HCT116 (cell line): ENCODE data around the gene C1orf35. TPM values are rescaled to one million over a fixed set of nuclear protein-coding genes. Genes with fewer than 3 reads are reported as not detected.

Experiments
- ATAC-seq: fragments of 200-7000 bp; cut with Tn5 transposase; 2 replicates; pipeline ENCODE4 v1.9.1; 2020; ENCODE audit warnings: mild to moderate bottlenecking, moderate library complexity
- BruUV-seq: library from RNA; stranded (reverse); fragments of 400-500 nt; replicated peaks from 2 replicates; lab custom pipeline; 2021; lab: Mats Ljungman, UMichigan
- CTCF ChIA-PET: fragments of 300-600 bp; sonication (Branson Sonifier 250); formaldehyde crosslinking; loops from one replicate; lab custom pipeline; 2021; ENCODE audit warnings: antibody characterized with exemption; lab: Charles Lee
- POLR2A ChIA-PET: fragments of 300-600, 350-600 bp; sonication (Branson Sonifier 250); formaldehyde crosslinking; loops from one replicate; lab custom pipeline; 2021; ENCODE audit warnings: antibody characterized with exemption; lab: Charles Lee
- RAD21 ChIA-PET, 2 experiments: fragments of 300-600 bp; sonication (Branson Sonifier 250); formaldehyde crosslinking; loops; one replicate each; lab custom pipeline; 2023; ENCODE audit warnings: low total read pairs in 2 of 2; ENCODE audit not compliant: uncharacterized antibody in 2 of 2, unreplicated experiment in 2 of 2, low non-redundant PET in 1 of 2; lab: Charles Lee
- DNase-seq: peaks from one replicate; pipeline ENCODE4 v3.0.0-alpha.2; 2010; ENCODE audit warnings: low read depth, low spot score
- H2AFZ ChIP-seq: fragments of 200-600 bp; shearing (Covaris generic), sonication (generic); 2 replicates; pipeline ENCODE4 v1.6.1; 2017; ENCODE audit warnings: low read depth, mixed run types, mixed read lengths, antibody characterized with exemption, low read length; ENCODE audit not compliant: poor library complexity, severe bottlenecking
- H3K27ac ChIP-seq: 2 replicates; pipeline ENCODE4 v1.5.1; 2012; ENCODE audit warnings: low read depth, low read length
- H3K27me3 ChIP-seq: fragments of 200-600 bp; sonication (generic); 2 replicates; pipeline ENCODE4 v1.6.1; 2016; ENCODE audit warnings: mixed run types, low read length, mixed read lengths; ENCODE audit not compliant: insufficient read depth
- H3K36me3 ChIP-seq, 2 experiments: fragments of 200-500 bp in 1 of 2; fragments of 200-600 bp in 1 of 2; sonication (Bioruptor generic) in 1 of 2; sonication (generic) in 1 of 2; 2 replicates each; pipeline versions ENCODE4 v1.5.1 to v1.6.1; 2014 to 2016; ENCODE audit warnings: low read length in 2 of 2, inconsistent platforms in 1 of 2, mixed read lengths in 1 of 2, mixed run types in 1 of 2; ENCODE audit not compliant: insufficient read depth in 2 of 2, control insufficient read depth in 1 of 2
- H3K4me1 ChIP-seq, 2 experiments: fragments of 200-600 bp in 1 of 2; sonication (generic) in 1 of 2; 2 replicates each; pipeline versions ENCODE4 v1.5.1 to v1.6.1; 2012 to 2017; ENCODE audit warnings: low read length in 2 of 2, inconsistent platforms in 1 of 2, mild to moderate bottlenecking in 1 of 2, mixed read lengths in 1 of 2, mixed run types in 1 of 2, moderate library complexity in 1 of 2; ENCODE audit not compliant: insufficient read depth in 2 of 2, control insufficient read depth in 1 of 2
- H3K4me2 ChIP-seq: fragments of 200-600 bp; sonication (generic); 2 replicates; pipeline ENCODE4 v1.6.1; 2017; ENCODE audit warnings: mixed run types, low read length, mixed read lengths
- H3K4me3 ChIP-seq, 2 experiments: fragments of 200-600 bp in 1 of 2; sonication (generic) in 1 of 2; replicated peaks in 1 of 2; 2 replicates each; pipeline ENCODE4 v1.5.1; 2011 to 2016; ENCODE audit warnings: low read length in 2 of 2, control low read depth in 1 of 2, low read depth in 1 of 2, mild to moderate bottlenecking in 1 of 2, mixed read lengths in 1 of 2, mixed run types in 1 of 2
- H3K79me2 ChIP-seq: fragments of 200-600 bp; sonication (generic); 2 replicates; pipeline ENCODE4 v1.6.1; 2017; ENCODE audit warnings: mild to moderate bottlenecking, mixed run types, low read length, moderate library complexity, mixed read lengths; ENCODE audit not compliant: insufficient read depth
- H3K9ac ChIP-seq: fragments of 200-600 bp; sonication (generic); 2 replicates; pipeline ENCODE4 v1.6.1; 2016; ENCODE audit warnings: low read length, mixed read lengths
- H3K9me2 ChIP-seq: fragments of 200-600 bp; sonication (generic), shearing (Covaris generic); 2 replicates; pipeline ENCODE4 v1.6.1; 2017; ENCODE audit warnings: mixed run types, mild to moderate bottlenecking, moderate library complexity; ENCODE audit not compliant: insufficient read depth
- H3K9me3 ChIP-seq, 2 experiments: fragments of 200-500 bp in 1 of 2; fragments of 200-600 bp in 1 of 2; sonication (Bioruptor generic) in 1 of 2; sonication (generic) in 1 of 2; 2 replicates each; pipeline ENCODE4 v1.6.1; 2014 to 2017; ENCODE audit warnings: low read length in 2 of 2, mixed read lengths in 2 of 2, inconsistent platforms in 1 of 2, low read depth in 1 of 2, mild to moderate bottlenecking in 1 of 2, mixed run types in 1 of 2, moderate library complexity in 1 of 2; ENCODE audit not compliant: control insufficient read depth in 1 of 2, insufficient read depth in 1 of 2
- H4K20me1 ChIP-seq: fragments of 200-600 bp; sonication (generic), shearing (Covaris generic); 2 replicates; pipeline ENCODE4 v1.6.1; 2017; ENCODE audit warnings: mixed run types, mild to moderate bottlenecking, moderate library complexity; ENCODE audit not compliant: insufficient read depth
- CEBPB ChIP-seq: IDR thresholded peaks from 2 replicates; pipeline ENCODE4 v1.6.1; 2012; ENCODE audit warnings: low read depth
- EGR1 ChIP-seq: IDR thresholded peaks from 2 replicates; pipeline ENCODE4 v1.6.1; 2012; ENCODE audit warnings: low read depth
- ELF1 ChIP-seq: IDR thresholded peaks from 2 replicates; pipeline ENCODE4 v1.6.1; 2012; ENCODE audit warnings: low read depth, borderline replicate concordance
- EZH2 ChIP-seq: fragments of 200-600 bp; sonication (generic); IDR thresholded peaks from 2 replicates; pipeline ENCODE4 v1.6.1; 2017; ENCODE audit warnings: antibody characterized with exemption, mixed run types
- EZH2phosphoT487 ChIP-seq: fragments of 200-600 bp; IDR thresholded peaks from 2 replicates; pipeline ENCODE4 v1.6.1; 2018; ENCODE audit warnings: antibody characterized with exemption, borderline replicate concordance
- FOSL1 ChIP-seq: IDR thresholded peaks from 2 replicates; pipeline ENCODE4 v1.6.1; 2012; ENCODE audit warnings: low read depth
- JUND ChIP-seq: IDR thresholded peaks from 2 replicates; pipeline ENCODE4 v1.6.1; 2012
- POLR2A ChIP-seq: IDR thresholded peaks from 2 replicates; pipeline ENCODE4 v1.7.0; 2011; ENCODE audit warnings: borderline replicate concordance; ENCODE audit not compliant: insufficient read depth, insufficient read length; ENCODE audit errors: extremely low read depth
- POLR2AphosphoS5 ChIP-seq: IDR thresholded peaks from 2 replicates; pipeline ENCODE4 v1.6.1; 2011; ENCODE audit warnings: mild to moderate bottlenecking, low read depth, low read length, moderate library complexity
- RAD21 ChIP-seq: IDR thresholded peaks from 2 replicates; pipeline ENCODE4 v1.6.1; 2012; ENCODE audit warnings: low read depth, mild to moderate bottlenecking
- SRF ChIP-seq: IDR thresholded peaks from 2 replicates; pipeline ENCODE4 v1.6.1; 2012; ENCODE audit warnings: low read depth
- TCF7L2 ChIP-seq: IDR thresholded peaks from 2 replicates; pipeline ENCODE4 v1.7.0; 2011; ENCODE audit warnings: borderline replicate concordance, inconsistent platforms; ENCODE audit not compliant: insufficient read depth, insufficient read length; ENCODE audit errors: extremely low read depth
- ZFX ChIP-seq: fragments of 450-650 bp; IDR thresholded peaks from 2 replicates; pipeline ENCODE4 v1.6.1; 2017
- ZNF274 ChIP-seq: fragments of 200-500 bp; sonication (Bioruptor generic); IDR thresholded peaks from 2 replicates; pipeline ENCODE4 v1.6.1; 2014; ENCODE audit warnings: mild to moderate bottlenecking, low read depth, low read length, inconsistent platforms
- intact Hi-C: fragments of 100-400 bp; cut with micrococcal nuclease; formaldehyde crosslinking; loops from 2 replicates; pipeline ENCODE4 v1.10.0; 2022
- total RNA-seq: library from RNA; stranded (reverse); gene quantifications from one replicate; pipeline ENCODE4 v1.2.1, GENCODE V29; 2021; ENCODE audit not compliant: unreplicated experiment
- TF ChIP-seq, protein P1 (sequence below): IDR thresholded peaks from 2 replicates; pipeline ENCODE4 v1.6.1; 2011; ENCODE audit warnings: mild to moderate bottlenecking, low read length, moderate library complexity; ENCODE audit not compliant: insufficient replicate concordance; ENCODE audit errors: extremely low read depth
- TF ChIP-seq, protein P2 (sequence below): IDR thresholded peaks from 2 replicates; pipeline ENCODE4 v1.6.1; 2012
- TF ChIP-seq, protein P3 (sequence below): IDR thresholded peaks from 2 replicates; pipeline ENCODE4 v1.6.1; 2012
- TF ChIP-seq, protein P4 (sequence below), 3 experiments: fragments of 200-600 bp in 1 of 3; sonication (generic) in 1 of 3; IDR thresholded peaks in 2 of 3; conservative IDR thresholded peaks in 1 of 3; 2 replicates each; pipeline ENCODE4 v1.5.1; 2012 to 2017; ENCODE audit warnings: low read depth in 2 of 3, low read length in 2 of 3, antibody characterized with exemption in 1 of 3, borderline replicate concordance in 1 of 3, control low read depth in 1 of 3, mild to moderate bottlenecking in 1 of 3, mixed read lengths in 1 of 3, mixed run types in 1 of 3, moderate library complexity in 1 of 3; ENCODE audit not compliant: insufficient read depth in 1 of 3
- TF ChIP-seq, protein P5 (sequence below): IDR thresholded peaks from 2 replicates; pipeline ENCODE4 v1.6.1; 2012; ENCODE audit warnings: low read depth

The C1orf35 gene
- total RNA-seq, 1 experiment from 2014 or later: 26.1 TPM

DNA sequence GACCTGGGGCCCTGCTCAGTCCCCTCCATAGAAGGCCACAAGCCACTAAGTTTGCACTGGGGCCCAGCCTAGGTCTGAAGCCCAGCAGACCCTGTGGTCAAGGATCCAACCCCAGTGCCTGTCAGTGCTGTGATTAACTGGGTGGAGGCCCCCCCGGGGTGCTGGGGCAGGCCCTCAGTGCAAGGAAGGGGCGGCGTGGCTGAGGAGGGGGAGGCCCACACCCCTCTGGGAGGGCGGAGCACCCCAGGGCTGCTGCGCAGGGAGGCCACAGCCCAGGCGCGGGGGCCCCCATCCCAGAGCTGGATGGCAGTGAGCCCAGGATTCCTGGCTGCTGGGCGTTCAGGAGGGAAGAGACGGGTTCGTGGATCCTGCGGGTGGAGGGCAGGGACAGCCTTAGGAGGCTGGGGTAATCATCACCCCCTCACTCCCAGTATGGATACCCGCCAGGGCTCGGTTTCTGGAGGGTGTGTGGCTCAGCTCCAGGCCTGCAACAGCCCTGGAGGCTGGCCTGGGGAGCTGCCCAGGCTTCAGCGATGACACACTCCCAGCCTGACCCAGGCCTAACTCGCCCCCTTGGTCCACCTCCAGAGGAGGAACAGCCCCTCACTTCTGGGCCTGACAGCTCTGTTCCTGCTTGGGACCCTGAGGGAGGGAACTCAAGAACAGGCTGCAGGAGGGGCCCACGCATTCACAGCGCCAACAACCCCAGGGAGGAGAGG, 47.5 kb upstream of the C1orf35 start:
- H3K36me3 ChIP-seq: 0 out of 4 replicates have a peak, but pooled peaks cover 0 to 6% of the 10 kb centered on the region in 2 experiments
- TF ChIP-seq CEBPB: no peak
- no peak for TF ChIP-seq TCF7L2
- TF ChIP-seq, protein P1, sequence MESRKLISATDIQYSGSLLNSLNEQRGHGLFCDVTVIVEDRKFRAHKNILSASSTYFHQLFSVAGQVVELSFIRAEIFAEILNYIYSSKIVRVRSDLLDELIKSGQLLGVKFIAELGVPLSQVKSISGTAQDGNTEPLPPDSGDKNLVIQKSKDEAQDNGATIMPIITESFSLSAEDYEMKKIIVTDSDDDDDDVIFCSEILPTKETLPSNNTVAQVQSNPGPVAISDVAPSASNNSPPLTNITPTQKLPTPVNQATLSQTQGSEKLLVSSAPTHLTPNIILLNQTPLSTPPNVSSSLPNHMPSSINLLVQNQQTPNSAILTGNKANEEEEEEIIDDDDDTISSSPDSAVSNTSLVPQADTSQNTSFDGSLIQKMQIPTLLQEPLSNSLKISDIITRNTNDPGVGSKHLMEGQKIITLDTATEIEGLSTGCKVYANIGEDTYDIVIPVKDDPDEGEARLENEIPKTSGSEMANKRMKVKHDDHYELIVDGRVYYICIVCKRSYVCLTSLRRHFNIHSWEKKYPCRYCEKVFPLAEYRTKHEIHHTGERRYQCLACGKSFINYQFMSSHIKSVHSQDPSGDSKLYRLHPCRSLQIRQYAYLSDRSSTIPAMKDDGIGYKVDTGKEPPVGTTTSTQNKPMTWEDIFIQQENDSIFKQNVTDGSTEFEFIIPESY: no peak
- no peak for TF ChIP-seq ZNF274
- TF ChIP-seq EZH2: no peak
- TF ChIP-seq, protein P2, sequence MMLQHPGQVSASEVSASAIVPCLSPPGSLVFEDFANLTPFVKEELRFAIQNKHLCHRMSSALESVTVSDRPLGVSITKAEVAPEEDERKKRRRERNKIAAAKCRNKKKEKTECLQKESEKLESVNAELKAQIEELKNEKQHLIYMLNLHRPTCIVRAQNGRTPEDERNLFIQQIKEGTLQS: no peak
- no peak for TF ChIP-seq EGR1
- no peak for TF ChIP-seq JUND
- TF ChIP-seq POLR2AphosphoS5: no peak
- no peak for TF ChIP-seq ZFX
- TF ChIP-seq RAD21: no peak
- TF ChIP-seq ELF1: no peak
- no peak for TF ChIP-seq FOSL1
- TF ChIP-seq, protein P3, sequence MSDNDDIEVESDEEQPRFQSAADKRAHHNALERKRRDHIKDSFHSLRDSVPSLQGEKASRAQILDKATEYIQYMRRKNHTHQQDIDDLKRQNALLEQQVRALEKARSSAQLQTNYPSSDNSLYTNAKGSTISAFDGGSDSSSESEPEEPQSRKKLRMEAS: no peak
- TF ChIP-seq, protein P4, sequence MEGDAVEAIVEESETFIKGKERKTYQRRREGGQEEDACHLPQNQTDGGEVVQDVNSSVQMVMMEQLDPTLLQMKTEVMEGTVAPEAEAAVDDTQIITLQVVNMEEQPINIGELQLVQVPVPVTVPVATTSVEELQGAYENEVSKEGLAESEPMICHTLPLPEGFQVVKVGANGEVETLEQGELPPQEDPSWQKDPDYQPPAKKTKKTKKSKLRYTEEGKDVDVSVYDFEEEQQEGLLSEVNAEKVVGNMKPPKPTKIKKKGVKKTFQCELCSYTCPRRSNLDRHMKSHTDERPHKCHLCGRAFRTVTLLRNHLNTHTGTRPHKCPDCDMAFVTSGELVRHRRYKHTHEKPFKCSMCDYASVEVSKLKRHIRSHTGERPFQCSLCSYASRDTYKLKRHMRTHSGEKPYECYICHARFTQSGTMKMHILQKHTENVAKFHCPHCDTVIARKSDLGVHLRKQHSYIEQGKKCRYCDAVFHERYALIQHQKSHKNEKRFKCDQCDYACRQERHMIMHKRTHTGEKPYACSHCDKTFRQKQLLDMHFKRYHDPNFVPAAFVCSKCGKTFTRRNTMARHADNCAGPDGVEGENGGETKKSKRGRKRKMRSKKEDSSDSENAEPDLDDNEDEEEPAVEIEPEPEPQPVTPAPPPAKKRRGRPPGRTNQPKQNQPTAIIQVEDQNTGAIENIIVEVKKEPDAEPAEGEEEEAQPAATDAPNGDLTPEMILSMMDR (IDR thresholded peaks at IDR 0.05 in 2 of 3, conservative IDR thresholded peaks at IDR 0.05 in 1 of 3; ENCODE audit: borderline replicate concordance in 1 of 3, insufficient read depth in 1 of 3, low read depth in 2 of 3, low read length in 2 of 3): no peak
- TF ChIP-seq, protein P5, sequence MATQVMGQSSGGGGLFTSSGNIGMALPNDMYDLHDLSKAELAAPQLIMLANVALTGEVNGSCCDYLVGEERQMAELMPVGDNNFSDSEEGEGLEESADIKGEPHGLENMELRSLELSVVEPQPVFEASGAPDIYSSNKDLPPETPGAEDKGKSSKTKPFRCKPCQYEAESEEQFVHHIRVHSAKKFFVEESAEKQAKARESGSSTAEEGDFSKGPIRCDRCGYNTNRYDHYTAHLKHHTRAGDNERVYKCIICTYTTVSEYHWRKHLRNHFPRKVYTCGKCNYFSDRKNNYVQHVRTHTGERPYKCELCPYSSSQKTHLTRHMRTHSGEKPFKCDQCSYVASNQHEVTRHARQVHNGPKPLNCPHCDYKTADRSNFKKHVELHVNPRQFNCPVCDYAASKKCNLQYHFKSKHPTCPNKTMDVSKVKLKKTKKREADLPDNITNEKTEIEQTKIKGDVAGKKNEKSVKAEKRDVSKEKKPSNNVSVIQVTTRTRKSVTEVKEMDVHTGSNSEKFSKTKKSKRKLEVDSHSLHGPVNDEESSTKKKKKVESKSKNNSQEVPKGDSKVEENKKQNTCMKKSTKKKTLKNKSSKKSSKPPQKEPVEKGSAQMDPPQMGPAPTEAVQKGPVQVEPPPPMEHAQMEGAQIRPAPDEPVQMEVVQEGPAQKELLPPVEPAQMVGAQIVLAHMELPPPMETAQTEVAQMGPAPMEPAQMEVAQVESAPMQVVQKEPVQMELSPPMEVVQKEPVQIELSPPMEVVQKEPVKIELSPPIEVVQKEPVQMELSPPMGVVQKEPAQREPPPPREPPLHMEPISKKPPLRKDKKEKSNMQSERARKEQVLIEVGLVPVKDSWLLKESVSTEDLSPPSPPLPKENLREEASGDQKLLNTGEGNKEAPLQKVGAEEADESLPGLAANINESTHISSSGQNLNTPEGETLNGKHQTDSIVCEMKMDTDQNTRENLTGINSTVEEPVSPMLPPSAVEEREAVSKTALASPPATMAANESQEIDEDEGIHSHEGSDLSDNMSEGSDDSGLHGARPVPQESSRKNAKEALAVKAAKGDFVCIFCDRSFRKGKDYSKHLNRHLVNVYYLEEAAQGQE: no peak
- no peak for TF ChIP-seq SRF
- TF ChIP-seq POLR2A: no peak
- no peak for TF ChIP-seq EZH2phosphoT487
- ATAC-seq: no peak
- peaks cover 4% of the 10 kb centered on the region; the same call in 1 of the 2 replicates for H3K79me2 ChIP-seq
- H3K27ac ChIP-seq: no peak overlapping the region
- intact Hi-C loops: no loop called here
- H3K9me2 ChIP-seq: no peaks in the 10 kb centered on the region
- H3K4me3 ChIP-seq: no peak overlapping the region
- no TSS peak for BruUV-seq
- H2AFZ ChIP-seq: no peak overlapping the region
- H3K9me3 ChIP-seq: no peaks in the 10 kb centered on the region
- peaks cover 9% of the 10 kb centered on the region in 2 experiments; a peak in 3 of 4 replicates for H3K4me1 ChIP-seq
- DNase-seq: no peak
- RAD21 ChIA-PET: no interaction called here
- H3K27me3 ChIP-seq: no peaks in the 10 kb centered on the region
- no peak overlapping the region for H3K4me2 ChIP-seq
- POLR2A ChIA-PET: no interaction called here
- CTCF ChIA-PET: interaction anchor here (1.3 kb wide), 1 partner anchor 15 kb away, joined by 3 read pairs; the partner anchor contains the start of gene IBA57
- H3K9ac ChIP-seq: no peak overlapping the region
- no peaks in the 10 kb centered on the region for H4K20me1 ChIP-seq
